HG03060 (cell line): ENCODE results near the gene CD22.
"Not testable (repeated sequence)": the region's sequence is repeated elsewhere in the genome, so short reads cannot be mapped to it uniquely, and the experiment has no call there.

Source experiments
- ATAC-seq: cut with Tn5 transposase; IDR thresholded peaks from one replicate; pipeline ENCODE4 v1.9.1; 2021; ENCODE audit warnings: low read depth, moderate number of reproducible peaks; ENCODE audit not compliant: unreplicated experiment

CD22 gene

DNA sequence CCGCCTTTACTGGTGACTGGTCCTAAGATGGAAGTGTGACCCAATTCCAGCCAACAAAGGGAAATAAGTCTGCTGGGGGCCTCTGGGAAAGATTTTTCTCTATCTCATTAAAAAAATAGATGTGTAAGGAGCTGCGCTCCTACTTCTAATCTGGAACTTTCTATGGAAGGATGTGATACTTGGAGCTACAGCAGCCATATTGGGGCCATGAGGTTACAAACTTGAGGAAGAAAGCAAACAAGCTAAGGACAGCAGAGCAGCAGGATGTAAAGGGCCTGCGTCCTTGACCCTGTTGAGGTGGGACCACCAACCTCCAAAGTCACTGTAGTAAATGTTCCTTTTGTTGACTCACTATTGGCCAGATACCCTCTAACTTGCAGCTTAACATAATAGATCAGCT lies 49.4 kb downstream of the CD22 start:
- no peak for ATAC-seq

DNA sequence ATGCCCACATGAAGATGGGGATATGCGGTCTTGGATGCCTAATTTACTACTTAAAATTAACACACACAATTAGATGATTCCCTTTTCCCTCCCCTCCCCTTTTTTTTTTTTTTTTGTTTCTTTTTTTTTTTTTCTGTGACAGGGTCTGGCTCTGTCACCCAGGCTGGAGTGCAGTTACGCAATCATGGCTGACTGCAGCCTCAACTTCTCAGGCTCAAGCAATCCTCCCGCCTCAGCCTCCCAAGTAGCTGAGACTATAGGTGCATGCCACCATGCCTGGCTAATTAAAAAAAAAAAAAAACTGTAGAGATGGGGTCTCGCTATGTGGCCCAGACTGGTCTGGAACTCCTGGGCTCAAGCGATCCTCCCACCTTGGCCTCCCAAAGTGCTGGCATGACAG lies 50.6 kb downstream of the CD22 start:
- ATAC-seq: not testable (repeated sequence)

DNA sequence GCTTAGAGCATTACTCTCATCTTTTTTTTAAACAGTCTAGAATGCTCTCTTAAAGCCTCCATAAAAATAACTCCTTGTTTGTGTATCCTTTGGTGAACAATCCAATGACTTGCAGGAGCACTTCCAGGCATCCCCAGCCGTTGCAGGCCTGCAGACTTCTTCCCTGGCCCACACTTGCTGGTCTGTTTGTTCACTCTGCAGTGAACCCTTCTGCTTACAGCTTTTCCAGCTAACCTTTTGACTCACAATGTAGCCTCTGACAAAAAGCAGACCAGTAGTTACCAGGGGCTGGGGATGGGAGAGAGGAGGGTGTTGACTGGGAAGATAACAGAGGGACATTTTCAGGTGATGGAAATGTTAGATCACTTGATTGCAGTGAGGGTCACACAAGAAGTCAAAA lies 51.0 kb downstream of the CD22 start:
- ATAC-seq: no peak

DNA sequence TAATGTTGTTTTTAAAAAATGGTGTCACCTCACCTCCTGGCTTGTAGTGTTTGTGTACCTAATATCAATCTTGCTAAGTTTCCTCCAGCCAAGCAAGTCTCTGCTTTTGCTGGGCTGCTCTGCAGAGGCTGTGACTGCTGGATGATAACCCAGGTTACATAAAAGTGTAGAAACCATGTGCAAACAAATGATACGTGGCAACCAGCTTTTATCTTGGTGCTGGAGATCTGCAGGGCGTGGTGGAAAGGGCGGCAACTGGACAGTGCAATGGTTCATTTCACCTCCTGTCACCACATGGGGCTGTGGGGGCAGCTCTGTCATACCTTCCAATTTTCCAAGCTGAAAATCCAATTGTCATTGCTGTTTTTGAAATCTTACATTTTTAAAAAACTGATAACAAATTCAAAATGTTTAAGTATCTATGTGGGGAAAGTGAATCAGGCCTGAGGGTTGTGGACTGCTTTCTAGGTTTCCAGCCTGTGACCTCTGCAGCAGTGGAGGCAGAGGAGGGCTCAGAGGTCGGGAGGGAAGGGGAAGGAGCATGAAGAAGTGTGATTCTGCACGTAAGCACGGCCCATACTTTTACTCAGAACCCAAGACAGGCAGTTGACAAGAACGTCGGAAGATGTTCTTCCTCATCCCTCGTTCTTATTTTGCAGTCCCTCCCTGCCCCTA lies 51.6 kb downstream of the CD22 start:
- ATAC-seq: no peak

DNA sequence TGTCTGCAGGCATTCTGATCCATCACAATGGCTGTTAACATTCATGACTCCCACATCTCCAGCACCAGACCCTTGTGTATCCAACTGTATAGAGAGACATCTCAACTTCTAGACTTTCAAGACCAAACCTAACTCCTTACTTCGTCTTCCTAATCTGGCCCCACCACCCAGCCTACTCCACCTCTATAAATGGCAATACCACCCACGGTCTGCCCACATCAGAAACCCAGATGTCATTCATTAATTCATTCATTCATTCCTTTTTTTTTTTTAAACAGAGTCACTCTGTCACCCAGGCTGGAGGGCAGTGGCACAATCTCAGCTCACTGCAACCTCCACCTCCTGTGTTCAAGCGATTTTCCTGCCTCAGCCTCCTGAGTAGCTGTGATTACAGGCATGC lies 52.3 kb downstream of the CD22 start:
- no peak for ATAC-seq

DNA sequence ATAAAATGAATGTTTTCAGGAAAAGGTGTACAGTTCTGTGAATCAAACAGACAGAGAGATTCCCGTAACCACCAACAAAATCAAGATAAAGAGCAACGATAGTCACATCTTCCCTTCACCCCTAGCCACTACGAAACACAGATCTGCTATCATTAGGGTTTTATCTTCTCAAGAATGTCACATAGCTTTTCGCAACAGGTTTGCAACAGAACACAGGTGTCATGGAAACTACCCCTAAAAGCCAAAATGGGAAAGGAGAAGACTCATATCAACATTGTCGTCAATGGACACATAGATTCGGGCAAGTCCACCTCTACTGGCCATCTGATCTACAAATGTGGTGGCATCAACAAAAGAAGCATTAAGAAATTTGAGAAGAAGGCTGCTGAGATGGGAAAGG lies 52.9 kb downstream of the CD22 start:
- ATAC-seq: no peak

DNA sequence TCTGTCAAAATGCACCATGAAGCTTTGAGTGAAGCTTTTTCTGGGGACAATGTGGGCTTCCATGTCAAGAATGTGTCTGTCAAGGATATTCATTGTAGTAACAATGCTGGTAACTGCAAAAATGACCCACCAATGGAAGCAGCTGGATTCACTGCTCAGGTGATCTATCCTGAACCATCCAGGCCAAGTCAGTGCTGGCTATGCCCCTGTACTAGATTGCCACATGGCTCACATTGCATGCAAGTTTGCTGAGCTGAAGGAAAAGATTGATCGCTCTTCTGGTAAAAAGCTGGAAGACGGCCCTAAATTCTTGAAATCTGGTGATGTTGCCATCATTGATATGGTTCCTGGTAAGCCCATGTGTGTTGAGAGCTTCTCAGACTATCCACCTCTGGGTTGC lies 54.5 kb downstream of the CD22 start:
- ATAC-seq: no peak

DNA sequence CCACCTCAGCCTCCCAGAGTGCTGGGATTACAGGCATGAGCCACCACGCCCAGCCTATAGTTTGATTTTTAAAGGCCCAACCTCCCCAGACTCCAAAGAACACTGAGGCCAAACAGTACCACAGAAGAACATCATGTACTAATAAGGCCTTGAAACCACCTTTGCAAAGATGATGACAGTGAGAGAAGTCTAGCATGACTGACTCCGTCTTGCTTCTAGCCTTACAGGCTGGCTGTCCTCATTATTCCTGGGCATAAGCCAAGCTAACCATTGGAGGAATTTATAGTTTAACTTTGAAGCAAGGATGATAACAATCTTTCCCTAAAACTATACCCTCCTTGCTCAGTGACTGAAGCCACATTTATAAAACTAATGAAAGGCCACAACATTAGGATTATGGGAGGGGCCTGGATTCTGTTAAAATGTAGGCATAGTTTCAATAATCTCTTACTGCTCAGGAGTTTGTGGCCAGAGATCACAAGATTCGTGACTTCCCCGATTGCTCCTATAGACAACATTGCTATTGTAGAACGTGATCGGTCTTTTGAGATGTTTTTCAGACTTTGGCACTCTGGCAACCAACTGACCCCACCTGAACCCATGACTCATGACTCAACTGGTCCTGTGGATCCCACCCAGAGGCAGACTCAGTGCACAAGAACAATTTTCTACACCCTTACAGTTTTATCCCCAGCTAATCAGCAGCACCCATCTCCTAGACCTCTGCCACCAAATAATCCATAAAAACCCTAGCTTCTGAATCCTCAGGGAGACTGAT lies 59.5 kb downstream of the CD22 start:
- no peak for ATAC-seq

DNA sequence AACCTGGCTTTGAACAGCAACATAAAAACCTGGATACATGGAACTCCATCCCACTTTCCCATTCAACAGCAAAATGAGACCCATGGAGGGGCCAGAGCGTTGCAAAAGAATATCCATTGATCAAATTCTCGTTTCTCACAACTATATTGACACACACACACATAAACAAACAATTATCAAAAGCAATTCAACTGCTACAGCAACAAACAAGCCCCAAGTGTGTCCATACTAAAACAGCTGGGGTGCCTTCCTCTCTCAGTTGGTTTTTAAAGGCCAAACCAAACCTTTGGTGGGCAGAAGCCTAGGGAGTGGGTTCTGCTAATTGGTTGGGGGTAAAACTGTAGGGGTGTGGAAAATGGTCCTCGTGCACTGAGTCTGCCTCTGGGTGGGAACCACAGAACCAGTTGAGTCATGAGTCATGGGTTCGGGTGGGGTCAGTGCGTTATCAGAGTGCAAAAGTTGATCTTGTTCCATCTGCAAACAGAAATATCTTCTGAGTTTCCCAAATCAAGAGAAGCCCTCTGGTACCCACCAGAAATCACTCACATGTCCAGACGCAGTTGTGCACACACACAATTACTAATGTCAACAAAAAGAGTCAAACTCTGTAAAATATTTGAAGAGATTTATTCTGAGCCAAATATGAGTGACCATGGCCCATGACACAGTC lies 60.3 kb downstream of the CD22 start:
- no peak for ATAC-seq

DNA sequence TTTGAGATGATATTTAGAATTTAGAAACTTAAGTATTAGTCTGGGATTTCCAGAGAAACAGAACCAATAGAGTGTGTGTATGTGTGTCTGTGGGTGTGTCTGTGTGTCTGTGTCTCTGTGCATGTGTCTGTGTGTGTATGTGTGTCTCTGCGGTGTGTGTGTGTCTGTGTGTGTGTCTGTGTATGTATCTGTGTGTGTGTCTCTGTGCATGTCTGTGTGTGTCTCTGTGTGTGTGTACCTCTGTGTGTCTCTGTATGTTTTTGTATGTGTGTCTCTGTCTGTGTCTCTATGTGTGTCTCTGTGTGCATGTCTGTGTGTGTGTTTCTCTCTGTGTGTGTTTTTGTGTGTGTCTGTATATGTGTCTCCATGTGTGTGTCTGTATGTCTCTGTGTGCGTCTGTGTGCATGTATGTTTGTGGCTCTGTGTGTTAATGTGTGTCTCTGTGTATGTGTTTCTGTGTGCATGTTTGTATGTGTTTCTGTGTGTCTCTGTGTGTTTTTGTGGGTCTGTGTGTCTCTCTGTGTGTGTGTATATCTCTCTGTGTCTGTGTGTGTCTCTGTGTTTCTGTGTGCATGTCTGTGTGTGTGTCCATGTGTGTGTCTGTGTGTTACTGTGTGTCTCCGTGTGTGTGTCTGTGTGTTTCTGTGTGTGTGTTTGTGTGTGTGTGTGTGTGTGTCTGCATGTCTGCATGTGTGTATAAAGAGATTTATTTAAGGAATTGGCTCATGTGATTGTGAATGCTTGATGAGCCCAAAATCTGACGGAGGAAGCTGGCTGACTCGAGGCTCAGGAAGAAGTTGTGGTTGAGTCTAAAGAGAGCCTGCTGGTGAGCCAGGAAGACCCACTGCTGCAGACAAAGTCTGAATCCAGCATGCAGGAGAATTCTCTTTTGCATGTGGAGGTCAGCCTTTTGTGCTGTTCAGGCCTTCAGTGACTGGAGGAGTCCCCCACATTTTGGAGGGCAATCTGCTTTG lies 64.0 kb downstream of the CD22 start:
- ATAC-seq: no peak

DNA sequence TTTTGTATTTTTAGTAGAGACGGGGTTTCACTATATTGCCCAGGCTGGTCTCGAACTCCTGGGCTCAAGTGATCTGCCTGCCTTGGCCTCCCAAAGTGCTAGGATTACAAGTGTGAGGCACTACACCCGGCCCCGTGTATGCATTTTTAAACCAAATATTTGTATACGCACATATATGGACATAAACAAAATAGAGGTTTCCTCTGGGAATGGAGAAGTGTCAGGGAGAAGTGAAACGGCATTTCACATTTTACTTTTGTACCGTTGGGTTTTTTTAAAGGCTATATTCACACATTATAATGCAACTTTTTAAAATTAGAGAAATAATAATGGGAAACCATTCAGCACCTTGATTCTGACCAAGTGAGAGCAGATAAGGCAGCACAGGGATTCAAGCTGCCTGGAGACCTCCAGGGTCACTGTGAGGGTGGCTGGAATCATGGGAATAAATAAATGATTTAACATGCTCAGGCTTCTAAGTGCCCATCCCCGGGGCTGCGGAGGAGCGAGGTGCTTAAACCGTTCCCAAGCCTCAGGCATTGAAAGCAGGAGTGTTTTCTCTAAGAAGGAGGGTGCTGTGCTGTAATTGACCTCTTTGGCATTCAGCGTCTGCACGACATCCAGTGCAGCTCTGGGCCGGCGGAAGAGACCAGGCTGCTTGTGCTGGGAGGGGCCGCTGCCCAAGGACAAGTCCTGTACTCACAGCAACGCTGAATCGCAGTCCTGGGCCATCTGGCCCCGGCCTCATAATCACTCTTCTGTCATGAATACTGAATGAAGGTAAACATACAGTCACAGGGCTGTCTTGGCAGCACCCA lies 66.6 kb downstream of the CD22 start:
- no peak for ATAC-seq

DNA sequence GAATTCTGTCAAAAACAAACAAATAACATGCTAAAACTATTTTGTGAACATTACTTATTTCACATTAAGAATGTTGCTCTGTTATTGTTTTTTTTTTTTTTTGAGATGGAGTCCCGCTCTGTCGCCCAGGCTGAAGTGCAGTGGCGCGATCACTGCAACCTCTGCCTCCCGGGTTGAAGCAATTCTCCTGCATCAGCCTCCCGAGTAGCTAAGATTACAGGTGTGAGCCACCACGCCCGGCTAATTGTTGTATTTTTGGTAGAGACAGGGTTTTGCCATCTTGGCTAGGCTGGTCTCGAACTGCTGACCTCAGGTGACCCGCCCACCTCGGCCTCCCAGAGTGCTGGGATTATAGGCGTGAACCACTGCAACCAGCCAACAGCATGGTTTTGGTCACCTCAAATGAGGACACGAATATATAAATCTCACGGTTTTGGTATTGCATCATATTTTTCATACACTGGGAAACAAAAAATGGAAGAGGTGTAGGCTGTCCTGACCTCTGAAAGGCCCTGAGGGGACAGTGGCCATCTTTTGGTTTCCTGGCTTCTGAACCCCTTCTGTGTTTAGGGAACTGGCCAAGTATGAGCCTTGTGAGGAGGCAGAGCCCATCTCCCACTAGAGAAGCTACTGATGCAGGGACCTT lies 67.4 kb downstream of the CD22 start:
- ATAC-seq: no peak
